Dermis microvascular lymphatic vessel endothelial cell (primary cell): ENCODE data around the gene DRAP1. TPM values are rescaled to one million over a fixed set of nuclear protein-coding genes. Genes with fewer than 3 reads are reported as not detected.

ENCODE experiments used
- DNase-seq, 2 donors: peaks; one replicate each; pipeline versions ENCODE4 v3.0.0 to v3.0.0-alpha.2; 2010; ENCODE audit warnings: low read depth in 2 of 2
- total RNA-seq: library from RNA; depleted of rRNA; stranded (reverse); fragments of >200 nt; gene quantifications from 2 replicates; pipeline ENCODE4 v1.2.1, GENCODE V29; 2014

The DRAP1 gene
- total RNA-seq, 1 donor from 2014 or later = 84.5 TPM

GRCh38 chr11:65961267-65962140 is 42.3 kb downstream of the DRAP1 start, which contains the start of gene SART1:
SART1 (plus strand) TSS chr11:65961734; CDS start chr11:65961781, 47 bp downstream.
- peak; percentile 96 to 99 for DNase-seq

- DNase-seq = no peak
Measured at GRCh38 chr11:65962141-65962564, 42.9 kb downstream of the DRAP1 start.

GRCh38 chr11:65964906-65965305 is 45.7 kb downstream of the DRAP1 start:
- no peak for DNase-seq

GRCh38 chr11:65965986-65966762 is 46.9 kb downstream of the DRAP1 start:
- DNase-seq = no peak

- no peak for DNase-seq
Measured at GRCh38 chr11:65967329-65967934, 48.2 kb downstream of the DRAP1 start.

- DNase-seq = no peak
Measured at GRCh38 chr11:65968600-65969482, 49.6 kb downstream of the DRAP1 start.

Other genes starting within 250 kb of the DRAP1 start
- 37.6 and 38.4 TPM in 2 replicates for gene KAT5, start 207.2 kb upstream of the DRAP1 start, total RNA-seq
- 39.8 and 42.6 TPM in 2 replicates for gene RNASEH2C, start 198.6 kb upstream of the DRAP1 start, total RNA-seq
- gene AP5B1, start 138.4 kb upstream of the DRAP1 start, total RNA-seq = 6.2 and 11.9 TPM in 2 replicates
- not detected in 2 replicates for gene OVOL1, start 132.4 kb upstream of the DRAP1 start, total RNA-seq
- 0.13 and 0.51 TPM in 2 replicates for gene SNX32, start 85.5 kb upstream of the DRAP1 start, total RNA-seq
- 976 and 1,057 TPM in 2 replicates for gene CFL1, start 61.2 kb upstream of the DRAP1 start, total RNA-seq
- 32.6 and 37.8 TPM in 2 replicates for gene MUS81, start 59.0 kb upstream of the DRAP1 start, total RNA-seq
- gene EFEMP2, start 46.6 kb upstream of the DRAP1 start, total RNA-seq = 11.2 and 44.4 TPM in 2 replicates
- gene CTSW, start 39.6 kb upstream of the DRAP1 start, total RNA-seq = 0.13 TPM in 2 replicates
- gene FIBP, start 31.0 kb upstream of the DRAP1 start, total RNA-seq = 157 and 195 TPM in 2 replicates
- 40.7 and 49.3 TPM in 2 replicates for gene CCDC85B, start 28.8 kb upstream of the DRAP1 start, total RNA-seq
- gene FOSL1, start 19.0 kb upstream of the DRAP1 start, total RNA-seq = 2.1 and 3.8 TPM in 2 replicates
- 12.3 and 19.8 TPM in 2 replicates for gene C11orf68, start 364 bp upstream of the DRAP1 start, total RNA-seq
- not detected in 2 replicates for gene TSGA10IP, start 26.1 kb downstream of the DRAP1 start, total RNA-seq
- 23.9 and 27.8 TPM in 2 replicates for gene SART1, start 42.3 kb downstream of the DRAP1 start, total RNA-seq
- 21.7 and 29.7 TPM in 2 replicates for gene EIF1AD, start 82.7 kb downstream of the DRAP1 start, total RNA-seq
- gene BANF1, start 83.1 kb downstream of the DRAP1 start, total RNA-seq = 16.7 and 20.4 TPM in 2 replicates
- 0.38 and 0.64 TPM in 2 replicates for gene CST6, start 92.6 kb downstream of the DRAP1 start, total RNA-seq
- gene CATSPER1, start 107.1 kb downstream of the DRAP1 start, total RNA-seq = 0.13 TPM in 1 of 2 replicates, not detected in the other
- 0.26 and 0.38 TPM in 2 replicates for gene GAL3ST3, start 129.7 kb downstream of the DRAP1 start, total RNA-seq
- 70.3 and 72.7 TPM in 2 replicates for gene SF3B2, start 132.9 kb downstream of the DRAP1 start, total RNA-seq
- 16.4 and 30.7 TPM in 2 replicates for gene PACS1, start 150.8 kb downstream of the DRAP1 start, total RNA-seq